Spleen (tissue), 11 donors: ENCODE results near the gene CENPW. TPM values are rescaled to one million over a fixed set of nuclear protein-coding genes. Genes with fewer than 3 reads are reported as not detected.

Source experiments
- DNase-seq: peaks from one replicate; pipeline ENCODE4 v3.0.0-alpha.2; 2020
- H3K27ac ChIP-seq, 8 donors: fragments of 200-600 bp; sonication (generic) in 7 of 8; 1 replicate in 4 of 8; 2 replicates in 4 of 8; pipeline versions ENCODE4 v1.5.0 to v1.8.0; 2016 to 2021; ENCODE audit warnings: inconsistent platforms in 4 of 8, mild to moderate bottlenecking in 4 of 8, moderate library complexity in 1 of 8
- H3K27me3 ChIP-seq, 7 donors: fragments of 200-600 bp; sonication (generic) in 6 of 7; replicated peaks in 1 of 7; 1 replicate in 4 of 7; 2 replicates in 3 of 7; pipeline versions ENCODE4 v1.5.0 to v1.8.0; 2016 to 2021; ENCODE audit warnings: inconsistent platforms in 3 of 7, mild to moderate bottlenecking in 1 of 7
- H3K36me3 ChIP-seq, 6 donors: fragments of 200-600 bp; sonication (generic) in 5 of 6; 1 replicate in 4 of 6; 2 replicates in 2 of 6; pipeline versions ENCODE4 v1.5.0 to v1.8.0; 2016 to 2021; ENCODE audit warnings: inconsistent platforms in 2 of 6
- H3K4me1 ChIP-seq, 6 donors: fragments of 200-600 bp; sonication (generic) in 5 of 6; 1 replicate in 3 of 6; 2 replicates in 3 of 6; pipeline versions ENCODE4 v1.5.0 to v1.8.0; 2016 to 2021; ENCODE audit warnings: inconsistent platforms in 3 of 6
- H3K4me3 ChIP-seq, 8 donors: fragments of 200-600 bp; sonication (generic) in 7 of 8; 1 replicate in 4 of 8; 2 replicates in 4 of 8; pipeline versions ENCODE4 v1.5.0 to v1.8.0; 2016 to 2021; ENCODE audit warnings: inconsistent platforms in 4 of 8, mild to moderate bottlenecking in 4 of 8, moderate library complexity in 2 of 8
- H3K9me3 ChIP-seq, 8 donors: fragments of 200-600 bp; sonication (generic) in 7 of 8; 1 replicate in 4 of 8; 2 replicates in 4 of 8; pipeline versions ENCODE4 v1.5.0 to v1.8.0; 2016 to 2021; ENCODE audit warnings: inconsistent platforms in 4 of 8
- CTCF ChIP-seq, 11 experiments: fragments of 200-600 bp in 7 of 11; fragments of 450-650 bp in 4 of 11; sonication (generic) in 4 of 11; IDR thresholded peaks in 8 of 11; conservative IDR thresholded peaks in 3 of 11; 1 replicate in 7 of 11; 2 replicates in 4 of 11; pipeline versions ENCODE4 v1.4.0 to v1.8.0; 2016 to 2021; ENCODE audit warnings: antibody characterized with exemption in 11 of 11, inconsistent platforms in 4 of 11, mild to moderate bottlenecking in 1 of 11
- POLR2A ChIP-seq, 3 donors: fragments of 450-650 bp; IDR thresholded peaks; one replicate each; pipeline ENCODE4 v1.5.1; 2017; ENCODE audit warnings: antibody characterized with exemption in 3 of 3, mild to moderate bottlenecking in 1 of 3
- POLR2AphosphoS5 ChIP-seq, 3 donors: sonication (generic); formaldehyde crosslinking; IDR thresholded peaks; one replicate each; pipeline ENCODE4 v1.5.1; 2017; ENCODE audit warnings: antibody characterized with exemption in 3 of 3
- WGBS, 5 donors: extraction: QIAGEN DNeasy Blood & Tissue Kit in 3 of 5; methylation state at CpG; one replicate each; pipeline versions ENCODE4 v1.1.5 to v1.1.7; 2013 to 2018; 5-methylcytosine and 5-hydroxymethylcytosine counted together
- intact Hi-C: fragments of 100-400 bp; cut with DNase I; formaldehyde crosslinking; loops from one replicate; pipeline ENCODE4 v1.15.0; 2023; ENCODE audit warnings: low total_unique reads
- polyA plus RNA-seq, 3 donors: library from polyadenylated mRNA; stranded (reverse); fragments of 200-250 nt; gene quantifications; one replicate each; pipeline ENCODE4 v1.2.1, GENCODE V29; 2013
- total RNA-seq, 7 donors: library from RNA; depleted of rRNA in 3 of 7; stranded (reverse); fragments of >200 nt in 3 of 7; fragmentation: NEBNext Ultra II Directional in 4 of 7; extraction: Animal tissue kit (Norgen Biotek cat#: 25700) in 4 of 7; gene quantifications; one replicate each; pipeline versions ENCODE4 v1.1.0 to v1.2.1, GENCODE V29; 2016 to 2021
- donor health status: healthy with polysubstance abuse.
- donor health status: DM: no; HTN: no; CAD: no; lungs with moderate emphysema.
- donor health status: DM: no; HTN: no; CAD: no.
- donor health status: Bipolar disorder and iron deficiency.
- donor health status: healthy.
- donor health status: DM: no; HTN: no; CAD: no.
- donor health status: DM: yes; HTN: yes; CAD: no.

Gene CENPW
- total and polyA plus RNA-seq, 10 donors, result 4.0 to 23.2 (median 8.4) TPM; not detected in 3

- H3K36me3 ChIP-seq, result no peaks in the 10 kb centered on the region
- DNase-seq, result no peak
- no peaks in the 10 kb centered on the region for H3K27me3 ChIP-seq
- intact Hi-C loops, result no loop called here
- TF ChIP-seq CTCF (IDR thresholded peaks at IDR 0.05 in 8 of 11, conservative IDR thresholded peaks at IDR 0.05 in 3 of 11) (no peak), POLR2A (IDR thresholded peaks at IDR 0.05) (no peak), POLR2AphosphoS5 (IDR thresholded peaks at IDR 0.05) (no peak)
- H3K27ac ChIP-seq, result no peak overlapping the region
- H3K4me3 ChIP-seq, result no peak overlapping the region
- H3K4me1 ChIP-seq, result no peaks in the 10 kb centered on the region
- H3K9me3 ChIP-seq, result no peaks in the 10 kb centered on the region
These were observed 39.2 kb upstream of the CENPW start for GRCh38 chr6:126300735-126301134.

GRCh38 chr6:126302191-126302590 is 37.7 kb upstream of the CENPW start:
- Histone ChIP-seq H3K27me3 (no peaks in the 10 kb centered on the region), H3K4me3 (no peak overlapping the region), H3K36me3 (no peaks in the 10 kb centered on the region), H3K9me3 (no peaks in the 10 kb centered on the region), H3K4me1 (no peaks in the 10 kb centered on the region), H3K27ac (no peak overlapping the region)
- TF ChIP-seq CTCF (IDR thresholded peaks at IDR 0.05 in 8 of 11, conservative IDR thresholded peaks at IDR 0.05 in 3 of 11) (no peak), POLR2AphosphoS5 (IDR thresholded peaks at IDR 0.05) (no peak), POLR2A (IDR thresholded peaks at IDR 0.05) (no peak)
- no peak for DNase-seq
- intact Hi-C loops, result no loop called here

GRCh38 chr6:126307849-126308248 is 32.1 kb upstream of the CENPW start:
- intact Hi-C loops, result no loop called here
- Histone ChIP-seq H3K36me3 (no peaks in the 10 kb centered on the region), H3K4me3 (no peak overlapping the region), H3K27ac (no peak overlapping the region), H3K9me3 (no peaks in the 10 kb centered on the region), H3K27me3 (no peaks in the 10 kb centered on the region), H3K4me1 (no peaks in the 10 kb centered on the region)
- no peak for DNase-seq
- TF ChIP-seq POLR2A (IDR thresholded peaks at IDR 0.05), result no peak
- no peak for TF ChIP-seq POLR2AphosphoS5 (IDR thresholded peaks at IDR 0.05)
- no peak for TF ChIP-seq CTCF (IDR thresholded peaks at IDR 0.05 in 8 of 11, conservative IDR thresholded peaks at IDR 0.05 in 3 of 11)
- WGBS, 5 donors, result 84 to 95% (median 91%) methylated on average over 2 of the region's 2 CpGs

- DNase-seq, result no peak
- H3K27ac ChIP-seq, result no peak overlapping the region
- TF ChIP-seq POLR2A (IDR thresholded peaks at IDR 0.05), result no peak
- no peak for TF ChIP-seq CTCF (IDR thresholded peaks at IDR 0.05 in 8 of 11, conservative IDR thresholded peaks at IDR 0.05 in 3 of 11)
- TF ChIP-seq POLR2AphosphoS5 (IDR thresholded peaks at IDR 0.05), result no peak
- no peaks in the 10 kb centered on the region for H3K9me3 ChIP-seq
- H3K36me3 ChIP-seq, result no peaks in the 10 kb centered on the region
- H3K4me1 ChIP-seq, result no peaks in the 10 kb centered on the region
- no peaks in the 10 kb centered on the region for H3K27me3 ChIP-seq
- WGBS, 5 donors, result 83 to 93% (median 89%) methylated on average over 3 of the region's 3 CpGs
- intact Hi-C loops, result no loop called here
- H3K4me3 ChIP-seq, result no peak overlapping the region
These were observed 31.6 kb upstream of the CENPW start for GRCh38 chr6:126308362-126308761.
